ENCODE measurements around the gene TMEM156. TPM values are rescaled to one million over a fixed set of nuclear protein-coding genes. Genes with fewer than 3 reads are reported as not detected.
A peak's percentile ranks its signal among the peaks of the same experiment; 100 is the strongest.

The TMEM156 gene
- total RNA-seq, 6 experiments from 2014 or later, result 0.07 to 0.48 (median 0.41) TPM

DNA sequence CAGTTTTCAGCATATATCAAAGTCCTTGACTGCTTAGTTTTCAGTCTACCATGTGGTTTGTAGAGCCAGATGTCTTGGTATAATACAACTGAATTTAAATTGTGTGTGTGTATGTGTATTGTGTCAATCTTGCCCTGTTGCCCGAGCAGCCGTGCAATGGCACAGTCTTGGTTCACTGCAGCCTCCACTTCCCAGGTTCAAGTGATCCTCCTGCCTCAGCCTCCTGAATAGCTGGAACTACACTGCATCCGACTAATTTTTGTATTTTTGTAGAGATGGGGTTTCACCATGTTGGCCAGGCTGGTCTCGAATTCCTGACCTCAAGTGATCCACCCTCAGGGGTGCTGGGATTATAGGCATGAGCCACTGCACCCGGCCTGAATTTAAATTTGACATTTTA is 23.8 kb upstream of the TMEM156 start:
- DNase-seq, result no peak

GRCh38 chr4:39054497-39054896 is 22.3 kb upstream of the TMEM156 start:
- Mint-ChIP-seq H3K4me3 (no peak overlapping the region), H3K27me3 (ENCODE audit: insufficient read depth) (no peaks in the 10 kb centered on the region), H3K36me3 (ENCODE audit: low read depth) (no peaks in the 10 kb centered on the region), H3K4me1 (ENCODE audit: low read depth) (no peaks in the 10 kb centered on the region; the same call in 1 of the 2 replicates), H3K27ac (no peak overlapping the region), H3K9me3 (no peaks in the 10 kb centered on the region)
- TF ChIP-seq, protein P1, sequence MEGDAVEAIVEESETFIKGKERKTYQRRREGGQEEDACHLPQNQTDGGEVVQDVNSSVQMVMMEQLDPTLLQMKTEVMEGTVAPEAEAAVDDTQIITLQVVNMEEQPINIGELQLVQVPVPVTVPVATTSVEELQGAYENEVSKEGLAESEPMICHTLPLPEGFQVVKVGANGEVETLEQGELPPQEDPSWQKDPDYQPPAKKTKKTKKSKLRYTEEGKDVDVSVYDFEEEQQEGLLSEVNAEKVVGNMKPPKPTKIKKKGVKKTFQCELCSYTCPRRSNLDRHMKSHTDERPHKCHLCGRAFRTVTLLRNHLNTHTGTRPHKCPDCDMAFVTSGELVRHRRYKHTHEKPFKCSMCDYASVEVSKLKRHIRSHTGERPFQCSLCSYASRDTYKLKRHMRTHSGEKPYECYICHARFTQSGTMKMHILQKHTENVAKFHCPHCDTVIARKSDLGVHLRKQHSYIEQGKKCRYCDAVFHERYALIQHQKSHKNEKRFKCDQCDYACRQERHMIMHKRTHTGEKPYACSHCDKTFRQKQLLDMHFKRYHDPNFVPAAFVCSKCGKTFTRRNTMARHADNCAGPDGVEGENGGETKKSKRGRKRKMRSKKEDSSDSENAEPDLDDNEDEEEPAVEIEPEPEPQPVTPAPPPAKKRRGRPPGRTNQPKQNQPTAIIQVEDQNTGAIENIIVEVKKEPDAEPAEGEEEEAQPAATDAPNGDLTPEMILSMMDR (IDR thresholded peaks at IDR 0.05), result no peak
- no peak for DNase-seq

More for the DNA sequence above, 23.8 kb upstream of the TMEM156 start:
- H3K4me1 Mint-ChIP-seq (ENCODE audit: low read depth), result no peaks in the 10 kb centered on the region; the same call in 1 of the 2 replicates
- no peaks in the 10 kb centered on the region for H3K36me3 Mint-ChIP-seq (ENCODE audit: low read depth)
- TF ChIP-seq, protein P1 (IDR thresholded peaks at IDR 0.05), result no peak
- H3K27me3 Mint-ChIP-seq (ENCODE audit: insufficient read depth), result no peaks in the 10 kb centered on the region
- no peaks in the 10 kb centered on the region for H3K9me3 Mint-ChIP-seq
- H3K4me3 Mint-ChIP-seq, result no peak overlapping the region
- H3K27ac Mint-ChIP-seq, result no peak overlapping the region

DNA sequence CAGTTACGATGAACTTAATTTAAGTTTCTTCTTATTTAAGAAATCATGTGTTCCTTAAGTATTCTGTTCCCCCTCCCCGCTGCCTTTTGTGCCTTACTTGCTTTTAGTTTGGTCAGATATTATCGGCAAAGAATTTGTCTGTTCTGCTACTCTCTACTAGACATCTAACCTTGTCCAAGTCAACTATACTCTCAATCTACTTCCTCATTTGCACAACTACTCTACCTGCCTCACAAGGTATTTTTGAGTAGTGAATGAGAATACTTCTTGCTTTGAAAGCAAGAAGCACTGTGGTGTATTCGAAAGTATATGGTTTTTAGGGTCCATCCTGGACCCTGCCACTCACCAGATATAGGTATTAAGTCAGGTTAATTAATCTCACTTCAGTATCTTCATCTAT is 21.8 kb upstream of the TMEM156 start:
- H3K4me1 Mint-ChIP-seq (ENCODE audit: low read depth), result no peaks in the 10 kb centered on the region; the same call in 1 of the 2 replicates
- no peaks in the 10 kb centered on the region for H3K9me3 Mint-ChIP-seq
- no peaks in the 10 kb centered on the region for H3K36me3 Mint-ChIP-seq (ENCODE audit: low read depth)

DNA sequence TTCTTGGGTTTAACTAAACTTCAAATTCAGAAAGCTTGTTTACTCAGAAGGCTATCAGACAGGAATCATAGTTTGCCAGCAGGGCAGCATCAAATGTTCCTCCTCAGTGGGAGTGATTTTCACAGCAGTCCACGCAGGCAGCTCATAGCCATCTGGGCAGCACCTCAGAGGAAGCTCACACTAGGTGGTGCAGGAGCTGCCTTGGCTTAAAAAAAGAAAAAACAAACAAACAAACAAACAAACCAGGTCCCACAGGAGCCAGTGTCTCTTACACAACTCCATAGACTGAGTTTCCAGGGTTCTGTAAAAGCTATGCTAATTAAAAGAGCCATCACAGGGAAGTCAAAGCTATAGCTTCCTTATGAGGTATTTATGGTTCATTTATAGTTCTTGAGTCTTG is 19.3 kb upstream of the TMEM156 start:
- no peaks in the 10 kb centered on the region; the same call in 1 of the 2 replicates for H3K36me3 Mint-ChIP-seq (ENCODE audit: low read depth)
- TF ChIP-seq, protein P1 (IDR thresholded peaks at IDR 0.05), result no peak
- H3K27me3 Mint-ChIP-seq (ENCODE audit: insufficient read depth), result no peaks in the 10 kb centered on the region
- no peak overlapping the region for H3K4me3 Mint-ChIP-seq
- no peak for DNase-seq
- peaks cover 17% of the 10 kb centered on the region for H3K4me1 Mint-ChIP-seq (ENCODE audit: low read depth)
- no peak overlapping the region for H3K27ac Mint-ChIP-seq
- no peaks in the 10 kb centered on the region for H3K9me3 Mint-ChIP-seq

More for the DNA sequence above, 21.8 kb upstream of the TMEM156 start:
- H3K27me3 Mint-ChIP-seq (ENCODE audit: insufficient read depth), result no peaks in the 10 kb centered on the region
- no peak overlapping the region for H3K4me3 Mint-ChIP-seq
- TF ChIP-seq, protein P1 (IDR thresholded peaks at IDR 0.05), result no peak
- no peak for DNase-seq
- H3K27ac Mint-ChIP-seq, result no peak overlapping the region

DNA sequence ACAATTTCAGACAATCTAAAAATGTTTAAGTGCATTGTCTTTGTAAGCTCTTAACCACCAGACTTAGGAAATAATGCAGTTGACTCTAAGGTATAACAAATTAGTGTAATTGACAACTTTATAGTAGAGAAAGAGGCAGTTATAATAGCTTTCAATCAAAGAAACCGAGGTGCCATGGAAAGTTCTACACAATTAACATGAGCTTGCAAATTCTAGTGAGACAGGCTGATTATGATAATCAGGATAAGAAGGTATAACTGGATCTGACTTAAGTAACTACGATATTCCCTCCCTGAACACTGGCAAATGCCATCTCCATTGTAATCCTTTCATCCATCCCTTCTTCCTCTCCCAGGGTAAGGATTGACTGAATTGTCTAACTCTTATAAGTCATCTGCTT is 18.4 kb upstream of the TMEM156 start:
- Mint-ChIP-seq H3K36me3 (ENCODE audit: low read depth) (peaks cover 4% of the 10 kb centered on the region; the same call in 1 of the 2 replicates), H3K4me3 (no peak overlapping the region), H3K27ac (no peak overlapping the region), H3K27me3 (ENCODE audit: insufficient read depth) (no peaks in the 10 kb centered on the region), H3K4me1 (ENCODE audit: low read depth) (peaks cover 26% of the 10 kb centered on the region), H3K9me3 (no peaks in the 10 kb centered on the region)
- no peak for DNase-seq
- TF ChIP-seq, protein P1 (IDR thresholded peaks at IDR 0.05), result no peak

DNA sequence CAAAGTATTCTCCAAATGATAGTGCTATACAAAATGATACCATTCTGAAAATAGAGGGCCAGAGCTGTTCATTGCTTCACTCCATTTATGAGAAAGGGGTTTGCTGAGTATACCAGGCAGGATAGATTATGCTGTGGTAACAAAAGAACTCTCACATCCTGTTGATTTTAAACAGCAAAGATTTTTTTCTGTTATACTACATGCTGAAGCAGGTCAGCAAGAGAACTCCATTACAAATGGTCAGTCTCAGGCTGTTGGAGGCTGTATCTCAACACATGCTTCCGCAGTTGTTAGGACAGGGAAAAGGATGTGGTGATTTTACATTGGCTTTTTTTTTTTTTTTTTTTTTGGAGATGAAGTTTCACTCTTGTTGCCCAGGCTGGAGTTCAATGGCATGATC is 16.1 kb upstream of the TMEM156 start:
- no peak overlapping the region for H3K4me3 Mint-ChIP-seq
- no peak for DNase-seq
- peaks cover 37% of the 10 kb centered on the region for H3K4me1 Mint-ChIP-seq (ENCODE audit: low read depth)
- TF ChIP-seq, protein P1 (IDR thresholded peaks at IDR 0.05), result no peak
- no peaks in the 10 kb centered on the region for H3K9me3 Mint-ChIP-seq
- H3K27ac Mint-ChIP-seq, result 0 out of 2 replicates have a peak overlapping the region, but pooled peaks have one; percentile 16
- peaks cover 4% of the 10 kb centered on the region; the same call in 1 of the 2 replicates for H3K36me3 Mint-ChIP-seq (ENCODE audit: low read depth)
- no peaks in the 10 kb centered on the region for H3K27me3 Mint-ChIP-seq (ENCODE audit: insufficient read depth)

Data from HFFc6 (cell line).